Measurements from ENCODE around the gene KRT1.
"Not testable (repeated sequence)": the region's sequence is repeated elsewhere in the genome, so short reads cannot be mapped to it uniquely, and the experiment has no call there.

Gene KRT1

DNA sequence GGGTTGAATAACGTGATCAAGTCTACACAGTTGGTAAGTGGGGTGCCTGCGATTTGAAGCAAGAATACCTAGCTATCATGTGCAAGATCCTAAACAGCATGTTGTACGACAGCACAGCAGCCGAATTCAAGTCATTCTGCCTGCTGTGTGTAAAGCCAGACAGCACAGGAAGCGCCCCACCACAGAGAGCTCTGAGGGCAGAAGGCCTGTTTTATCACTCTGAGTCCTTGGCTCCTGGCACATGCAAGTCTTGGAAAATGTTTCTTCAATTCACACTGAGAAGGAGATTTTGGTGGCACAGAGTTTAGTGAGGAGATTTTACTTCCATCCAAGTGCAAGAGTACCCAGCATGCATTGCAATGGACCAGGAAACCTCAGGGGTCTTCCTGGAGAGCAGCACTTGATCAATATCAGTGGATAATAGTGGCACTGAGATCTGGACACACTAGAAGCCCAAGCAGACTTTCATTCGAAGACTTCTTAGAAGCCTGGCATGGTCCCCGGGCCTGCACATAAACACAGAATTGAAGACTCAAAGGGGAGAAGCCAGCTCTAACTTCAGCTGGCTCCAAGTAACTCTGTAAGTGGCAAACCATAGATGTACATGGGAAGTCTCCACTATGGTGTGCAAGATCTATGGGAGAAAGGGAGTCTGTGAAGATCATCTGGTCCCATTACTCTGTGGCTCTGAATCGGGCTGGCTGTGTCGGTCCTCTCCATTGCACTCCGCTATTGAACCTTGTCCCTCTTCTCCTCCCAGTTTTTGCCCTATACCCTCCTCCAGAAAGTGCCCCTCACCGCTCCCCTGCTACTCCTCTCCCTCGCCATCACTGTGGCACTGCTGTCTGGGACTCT lies 1.5 kb upstream of the KRT1 start:
- DNase-seq, result no peak

DNA sequence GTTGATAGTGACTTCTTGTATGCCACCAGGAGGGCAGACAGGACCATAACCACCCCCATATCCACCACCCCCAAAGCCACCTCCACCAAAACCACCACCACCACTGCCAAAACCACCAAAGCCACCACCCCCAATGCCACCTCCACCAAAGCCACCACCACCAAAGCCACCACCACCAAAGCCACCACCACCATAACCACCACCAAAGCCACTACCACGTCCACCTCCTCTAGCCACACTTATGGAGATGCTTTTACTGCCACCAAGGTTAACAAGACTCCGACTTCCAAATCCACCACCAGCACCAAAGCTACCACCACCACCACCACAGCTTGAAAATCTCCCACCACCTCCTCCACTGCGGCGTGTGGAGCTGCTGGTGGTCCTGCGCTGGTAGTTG lies 332 bp downstream of the KRT1 start:
- no peak for DNase-seq

DNA sequence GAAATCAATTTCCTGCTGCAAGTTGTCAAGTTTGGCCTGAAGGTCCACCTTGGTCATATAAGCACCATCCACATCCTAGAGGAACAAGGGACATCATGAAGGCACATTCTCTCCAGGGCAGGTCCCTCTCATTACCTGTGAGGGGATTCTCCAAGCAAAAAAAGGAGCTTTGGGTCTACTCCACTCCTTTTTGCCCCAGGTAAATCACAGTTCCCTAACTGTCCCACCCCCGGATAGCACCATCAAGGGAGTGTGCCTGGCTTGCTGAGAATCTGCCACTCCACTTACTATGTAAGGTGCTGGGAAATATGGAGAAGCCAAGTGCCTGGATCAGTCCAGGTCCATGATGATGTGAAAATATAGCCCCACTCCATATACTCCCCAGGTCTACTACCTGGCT lies 2.5 kb downstream of the KRT1 start:
- DNase-seq, result no peak

DNA sequence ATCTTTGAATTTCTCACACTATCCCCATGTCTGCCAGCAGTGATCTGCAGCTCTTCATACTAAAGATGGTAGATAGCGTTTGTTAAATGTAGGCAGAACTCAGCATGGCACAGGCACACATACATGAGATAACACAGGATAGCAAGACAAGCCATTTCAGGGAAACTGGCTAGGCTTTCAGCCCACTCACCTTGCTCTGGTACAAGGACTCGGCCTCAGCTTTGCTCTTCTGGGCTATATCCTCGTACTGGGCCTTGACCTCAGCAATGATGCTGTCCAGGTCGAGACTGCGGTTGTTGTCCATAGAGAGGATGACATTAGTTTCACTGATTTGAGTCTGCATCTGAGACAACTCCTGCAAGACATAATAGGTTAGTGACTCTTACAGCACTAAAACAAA lies 3.1 kb downstream of the KRT1 start:
- DNase-seq, result no peak

DNA sequence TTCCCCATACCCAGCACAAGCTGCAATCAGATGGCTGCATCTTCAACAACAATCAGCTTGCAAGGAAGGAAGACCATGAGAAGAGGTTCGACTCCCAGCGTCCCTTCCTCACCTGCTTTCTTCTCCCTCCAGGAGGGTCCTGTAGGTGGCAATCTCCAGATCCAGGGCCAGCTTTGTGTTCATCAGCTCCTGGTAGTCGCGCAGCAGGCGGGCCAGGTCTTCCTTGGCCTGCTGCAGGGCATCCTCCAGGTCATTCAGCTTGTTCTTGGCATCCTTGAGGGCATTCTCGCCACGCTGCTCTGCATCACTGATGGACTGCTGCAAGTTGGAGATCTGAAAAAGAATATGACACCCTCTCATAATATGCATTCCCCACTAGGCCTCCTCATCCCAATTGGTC lies 4.0 kb downstream of the KRT1 start:
- no peak for DNase-seq

DNA sequence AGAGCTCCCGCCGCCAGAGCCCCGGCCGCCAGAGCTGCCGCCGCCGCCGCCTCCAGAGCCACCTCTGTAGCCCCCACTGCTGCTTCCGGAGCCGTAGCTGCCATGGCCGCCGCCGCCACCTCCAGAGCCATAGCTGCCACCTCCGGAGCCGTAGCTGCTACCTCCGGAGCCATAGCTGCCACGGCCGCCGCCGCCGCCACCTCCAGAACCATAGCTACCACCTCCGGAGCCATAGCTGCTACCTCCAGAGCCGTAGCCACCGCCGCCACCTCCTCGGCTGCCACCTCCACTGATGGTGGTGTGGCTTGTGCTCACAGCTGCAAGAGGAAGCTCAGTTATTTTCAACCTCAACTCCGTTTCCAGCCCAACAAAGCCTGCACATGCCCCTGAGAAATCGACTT lies 4.9 kb downstream of the KRT1 start:
- no peak for DNase-seq

DNA sequence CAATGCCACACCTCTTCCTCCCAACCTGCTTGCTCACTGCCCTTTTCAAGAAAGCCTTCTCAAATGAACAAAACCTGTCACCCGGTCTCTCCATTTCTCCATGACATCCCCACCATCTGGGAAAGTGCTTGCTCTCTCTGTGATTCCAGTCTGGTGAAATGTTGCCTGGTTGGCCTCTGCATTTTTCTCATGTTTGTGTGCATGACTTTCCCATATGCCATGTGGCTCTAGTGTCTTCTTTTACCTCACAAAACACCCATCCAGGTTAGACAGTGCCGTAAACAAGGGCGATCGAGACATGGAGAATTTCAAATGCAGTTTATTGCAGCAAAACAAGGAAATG lies 5.8 kb downstream of the KRT1 start:
- DNase-seq, result no peak

DNA sequence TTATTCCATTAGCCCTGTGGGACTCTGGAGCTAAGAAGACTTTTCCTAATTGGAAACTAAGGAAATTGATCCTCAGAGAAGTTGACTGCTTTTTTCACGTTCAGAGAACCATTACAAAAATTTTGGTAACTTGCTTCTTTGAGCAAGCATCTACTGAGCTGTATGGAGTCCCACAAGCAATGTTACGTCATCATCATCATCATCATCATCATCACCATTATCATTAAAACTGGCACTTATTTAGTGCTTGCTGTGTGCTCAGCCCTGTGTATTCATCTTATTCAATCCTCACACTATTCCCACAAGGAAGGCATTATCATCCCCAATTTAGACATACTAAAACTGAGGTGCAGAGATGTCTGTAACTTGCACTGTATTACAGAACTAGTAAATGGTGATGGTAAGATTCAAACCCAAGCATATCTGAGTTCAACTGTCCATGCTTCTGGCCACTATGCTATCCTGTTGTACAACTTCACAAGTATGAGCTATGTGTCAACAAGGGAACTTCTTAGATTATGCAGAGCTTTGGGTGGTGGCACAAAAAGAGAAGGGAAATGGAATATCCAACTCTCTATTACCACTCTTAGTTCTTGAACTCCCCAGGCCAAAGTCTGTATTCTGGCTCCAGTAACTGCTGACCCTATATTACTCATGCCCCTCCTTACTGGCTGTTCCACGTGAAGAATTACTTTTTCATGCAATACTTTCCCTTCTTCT lies 6.3 kb downstream of the KRT1 start:
- DNase-seq, result no peak

DNA sequence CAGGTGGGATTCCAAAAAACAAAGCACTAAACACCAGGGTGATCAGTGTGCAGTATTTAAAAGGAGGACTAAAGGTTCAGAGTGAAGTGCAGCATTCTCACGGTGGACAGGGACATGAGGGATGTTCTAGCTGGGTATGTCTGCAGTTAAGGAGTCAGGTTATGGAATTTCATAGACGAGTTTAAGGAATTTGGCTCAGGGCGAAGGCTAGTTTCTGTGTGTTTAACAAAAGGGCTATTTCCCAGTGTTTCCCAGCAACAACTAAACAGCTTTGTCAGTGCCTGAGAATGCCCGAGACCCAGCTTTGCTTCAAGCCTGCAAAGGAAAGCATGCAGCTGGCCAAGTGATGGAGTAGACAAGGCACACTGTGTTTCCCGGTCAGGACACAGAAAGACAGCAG lies 7.0 kb downstream of the KRT1 start:
- DNase-seq, result no peak

DNA sequence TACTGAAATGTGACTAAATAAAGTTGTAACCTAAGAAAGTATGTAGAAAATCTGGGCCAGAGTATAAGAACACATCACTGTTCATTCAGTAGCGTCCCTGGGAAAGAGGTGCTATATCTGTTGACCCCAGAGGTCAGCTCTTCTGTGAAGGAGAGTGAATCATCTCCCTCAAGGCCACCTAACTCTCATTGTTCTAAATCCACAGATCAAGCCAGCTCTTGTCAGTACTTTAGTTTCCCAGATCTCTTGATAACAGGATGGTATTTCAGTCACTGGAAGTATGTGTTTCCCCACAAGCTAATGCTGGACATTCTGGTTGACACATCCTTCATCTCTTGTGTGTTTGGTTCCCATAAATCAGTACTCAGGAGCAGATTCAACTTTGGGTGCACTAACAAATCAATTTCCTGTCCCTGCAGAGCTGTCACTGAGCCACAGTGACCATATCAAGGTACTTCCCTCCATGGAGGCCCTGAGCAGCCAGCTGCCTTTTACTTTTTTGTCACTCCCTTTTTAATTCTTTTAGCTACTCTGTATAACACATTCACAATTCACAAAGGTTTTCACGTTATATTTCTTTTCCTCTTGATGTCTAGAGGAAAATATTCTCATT lies 7.8 kb downstream of the KRT1 start:
- no peak for DNase-seq

DNA sequence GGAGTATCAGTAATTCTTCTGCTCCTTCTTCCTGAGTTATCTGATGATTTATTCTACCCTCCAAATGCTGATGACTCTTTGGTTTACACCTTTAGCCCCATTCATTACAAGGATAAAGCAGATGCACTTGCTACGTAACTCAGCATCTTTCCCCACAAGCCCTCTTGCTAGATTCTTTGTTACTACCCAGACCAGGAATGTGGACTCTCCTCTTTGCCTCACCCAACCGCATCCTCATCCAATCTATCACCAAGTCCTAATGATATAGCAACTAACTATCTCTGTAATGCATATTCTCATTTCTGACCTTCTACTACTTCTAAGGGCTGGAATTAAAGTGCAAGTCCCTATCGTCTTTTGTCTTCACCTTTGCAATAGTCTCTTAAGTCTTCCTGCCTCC lies 9.2 kb downstream of the KRT1 start:
- no peak for DNase-seq

DNA sequence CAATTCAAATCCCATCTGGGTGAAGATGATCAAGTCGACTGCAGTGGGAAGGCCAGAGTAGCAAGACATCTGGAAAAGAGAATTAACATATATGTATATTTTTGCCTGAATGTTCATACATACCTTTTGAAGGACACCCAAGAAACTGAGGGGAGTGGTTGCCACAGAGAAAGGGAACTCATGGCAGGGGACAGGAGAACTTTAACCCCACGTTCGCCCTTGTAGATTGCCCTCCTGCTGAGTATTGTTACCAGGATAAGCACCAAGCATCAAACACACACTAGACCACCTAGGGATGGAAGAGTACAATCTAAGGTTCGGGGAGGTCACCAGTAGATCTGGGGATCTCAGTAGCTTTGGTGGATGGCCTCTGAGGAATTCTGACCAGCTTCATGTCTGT lies 9.7 kb downstream of the KRT1 start:
- DNase-seq, result no peak

DNA sequence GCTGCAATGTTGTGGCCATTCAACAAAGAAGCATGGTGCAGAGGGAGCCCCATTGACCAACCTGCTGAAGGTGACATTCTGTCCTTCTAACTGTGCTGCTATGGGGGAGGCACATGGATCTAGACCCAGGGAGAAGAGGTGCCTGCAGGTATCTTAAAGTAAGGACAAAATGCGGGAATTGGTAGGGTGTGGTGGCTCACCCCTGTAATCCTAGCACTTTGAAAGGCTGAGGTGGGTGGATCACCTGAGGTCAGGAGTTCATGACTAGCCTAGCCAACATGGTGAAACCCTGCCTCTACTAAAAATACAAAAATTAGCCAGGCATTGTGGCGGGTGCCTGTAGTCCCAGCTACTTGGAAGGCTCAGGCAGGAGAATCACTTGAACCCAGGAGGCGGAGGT lies 10.3 kb downstream of the KRT1 start:
- not testable (repeated sequence) for DNase-seq

DNA sequence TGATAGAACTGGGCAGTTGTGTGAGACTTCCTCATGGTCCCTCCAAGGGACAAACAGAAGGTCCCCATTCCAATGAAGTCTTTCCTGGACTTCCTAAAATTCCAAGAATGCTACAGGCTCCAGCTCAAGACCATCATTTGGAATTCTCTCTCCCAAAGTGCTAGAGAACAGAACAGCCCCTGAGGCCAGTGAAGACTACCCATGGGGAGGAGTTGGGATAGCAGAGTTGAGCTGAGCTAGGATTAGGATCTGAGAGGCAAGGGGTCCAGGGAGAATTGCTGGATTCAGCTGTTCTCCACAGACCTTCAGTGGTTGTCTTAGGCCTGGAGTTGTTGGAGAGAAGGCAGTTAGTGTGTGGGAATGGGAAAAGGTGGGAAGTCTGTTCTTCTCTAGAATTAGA lies 10.8 kb downstream of the KRT1 start:
- DNase-seq, result no peak

DNA sequence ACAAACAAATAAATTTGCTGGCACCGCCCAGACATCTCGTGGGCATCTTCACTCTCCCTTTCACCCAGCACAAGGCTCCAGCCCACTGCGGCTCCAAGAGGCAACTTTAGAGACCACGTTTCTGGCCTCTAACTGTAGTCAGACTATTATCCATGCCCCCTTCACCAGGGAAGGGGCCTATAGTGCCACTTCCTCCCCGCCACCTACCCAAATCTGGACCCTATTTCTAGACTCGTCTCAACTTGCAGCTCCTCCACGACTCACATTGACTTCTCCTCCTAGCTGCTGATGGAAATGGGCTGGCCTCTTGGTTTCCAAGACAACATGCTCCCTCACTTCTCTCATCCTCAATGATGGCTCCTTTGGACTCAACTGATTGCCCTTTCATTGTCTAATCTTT lies 12.3 kb downstream of the KRT1 start:
- no peak for DNase-seq

DNA sequence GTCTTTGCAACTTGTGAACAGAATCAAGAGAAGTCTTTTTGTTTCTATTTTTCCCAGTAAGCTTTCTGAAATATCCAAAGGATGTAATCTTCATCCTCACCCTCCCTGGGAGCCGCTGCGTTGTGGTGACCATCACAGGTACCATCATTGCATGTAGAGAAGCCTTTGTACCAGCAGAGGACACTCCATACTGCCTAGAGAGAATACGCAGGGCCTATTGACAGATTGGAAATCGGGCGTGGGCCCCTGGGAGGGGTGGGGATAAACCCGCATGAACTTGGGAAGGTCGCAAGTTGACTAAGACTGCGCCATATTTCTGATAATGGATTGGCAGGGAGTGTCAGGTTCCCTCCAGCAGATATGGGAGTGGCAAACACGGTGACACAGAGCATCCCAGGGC lies 12.7 kb downstream of the KRT1 start:
- no peak for DNase-seq

DNA sequence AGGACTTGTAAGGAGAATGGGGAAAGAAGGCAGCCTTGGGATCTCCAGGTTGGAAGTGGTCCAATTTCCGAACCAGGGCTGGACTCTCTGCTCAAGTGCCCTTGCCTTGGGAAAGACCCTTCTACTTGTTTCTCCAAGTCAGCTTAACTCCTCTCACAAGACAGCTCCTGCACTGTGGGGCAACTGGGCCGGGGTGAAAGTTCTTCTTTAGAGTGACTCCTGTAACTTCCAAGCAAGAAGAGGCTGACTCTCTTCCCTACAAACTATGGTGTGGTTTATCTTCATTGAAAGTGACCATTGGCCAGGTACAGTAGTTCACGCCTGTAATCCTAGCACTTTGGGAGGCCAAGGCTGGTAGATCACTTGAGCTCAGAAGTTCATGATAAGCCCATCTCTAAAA lies 13.7 kb downstream of the KRT1 start:
- no peak for DNase-seq

DNA sequence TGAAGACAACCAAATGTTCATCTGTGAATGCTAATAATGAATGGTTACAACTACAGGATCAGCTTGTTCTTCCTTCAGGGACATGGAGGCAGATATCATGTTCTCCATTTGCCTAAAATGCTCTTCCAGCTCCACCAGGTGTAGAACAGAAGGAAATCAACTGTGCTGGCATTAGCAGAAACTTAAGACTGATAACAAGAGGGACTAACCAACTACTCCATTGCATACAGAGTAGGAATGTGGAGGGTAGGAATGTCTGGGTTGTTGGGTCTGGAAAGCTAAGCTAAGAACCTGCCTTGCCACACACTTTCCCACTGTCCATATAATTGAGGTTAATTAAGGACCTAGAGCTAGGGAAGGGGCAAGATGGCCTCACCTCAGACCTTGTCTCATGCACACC lies 16.8 kb downstream of the KRT1 start:
- no peak for DNase-seq

DNA sequence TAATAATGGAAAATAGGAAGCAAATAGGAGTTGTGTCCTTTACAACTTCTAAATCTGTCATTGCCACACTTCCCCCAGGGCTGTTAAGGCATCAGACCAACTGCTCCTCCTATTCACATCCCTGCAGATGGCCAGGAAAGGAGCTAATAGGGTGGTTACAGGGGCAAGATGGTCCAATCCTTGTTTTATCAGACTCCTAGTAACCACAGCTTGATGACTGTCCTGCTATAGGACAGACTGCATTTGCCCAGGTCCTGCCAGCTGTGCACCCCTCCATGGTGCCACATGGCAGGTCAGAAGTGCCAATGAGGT lies 17.3 kb downstream of the KRT1 start:
- no peak for DNase-seq

DNA sequence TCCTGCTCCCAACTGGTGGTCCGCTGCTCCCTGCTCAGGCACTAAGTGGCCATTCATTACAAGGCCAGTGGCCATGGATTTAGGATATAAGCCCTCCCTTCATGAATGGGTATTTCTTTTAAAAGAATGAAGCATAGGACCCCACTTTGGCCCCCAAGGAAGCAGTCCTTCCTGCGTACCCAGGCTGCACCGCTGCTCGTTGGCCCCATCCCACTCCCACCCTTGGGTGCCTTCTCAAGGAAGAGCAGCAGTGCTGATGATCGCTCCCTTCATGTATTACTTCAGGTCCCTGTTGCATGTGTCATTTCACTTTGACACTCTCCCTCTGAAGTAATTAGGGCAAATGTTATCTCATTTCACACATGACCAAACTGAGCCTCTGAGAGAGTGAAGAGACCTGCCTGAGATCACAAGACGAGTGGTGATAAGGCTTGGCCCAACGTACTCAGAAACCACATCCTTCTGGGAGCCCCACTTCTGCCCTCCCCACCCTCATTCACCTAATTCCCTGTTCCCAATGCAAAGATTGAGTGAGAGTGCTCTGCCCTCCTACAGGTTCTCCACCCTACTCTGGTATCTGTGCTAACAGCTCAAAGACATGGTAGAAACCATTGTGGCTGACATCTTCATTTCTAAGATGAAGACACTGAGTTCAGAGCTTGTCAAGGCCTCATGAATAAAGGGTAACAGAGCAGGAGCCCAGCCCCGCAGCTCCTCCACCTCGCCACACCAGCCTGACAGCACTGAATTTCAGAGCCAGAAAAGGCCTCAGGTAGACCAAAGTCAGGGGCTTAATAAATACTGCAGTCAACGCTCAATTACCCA lies 17.9 kb downstream of the KRT1 start:
- no peak for DNase-seq

DNA sequence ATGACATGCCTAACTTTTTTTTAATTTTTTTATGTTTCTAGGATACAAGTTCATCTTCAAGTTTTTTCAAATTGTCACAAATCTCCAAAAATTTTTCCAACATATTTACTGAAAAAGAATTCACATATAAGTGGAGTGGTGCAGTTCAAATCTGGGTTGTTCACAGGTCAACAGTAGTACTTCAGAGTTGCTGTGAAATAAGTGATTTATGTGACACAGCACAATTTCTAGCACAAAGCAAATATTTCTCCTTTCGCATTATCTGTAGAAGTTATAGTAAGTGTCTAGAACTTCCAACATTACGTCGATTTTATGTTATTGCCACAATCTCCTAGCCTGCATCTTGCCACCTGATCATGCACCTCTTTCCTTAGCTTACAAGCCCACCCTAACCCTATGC lies 18.5 kb downstream of the KRT1 start:
- no peak for DNase-seq

DNA sequence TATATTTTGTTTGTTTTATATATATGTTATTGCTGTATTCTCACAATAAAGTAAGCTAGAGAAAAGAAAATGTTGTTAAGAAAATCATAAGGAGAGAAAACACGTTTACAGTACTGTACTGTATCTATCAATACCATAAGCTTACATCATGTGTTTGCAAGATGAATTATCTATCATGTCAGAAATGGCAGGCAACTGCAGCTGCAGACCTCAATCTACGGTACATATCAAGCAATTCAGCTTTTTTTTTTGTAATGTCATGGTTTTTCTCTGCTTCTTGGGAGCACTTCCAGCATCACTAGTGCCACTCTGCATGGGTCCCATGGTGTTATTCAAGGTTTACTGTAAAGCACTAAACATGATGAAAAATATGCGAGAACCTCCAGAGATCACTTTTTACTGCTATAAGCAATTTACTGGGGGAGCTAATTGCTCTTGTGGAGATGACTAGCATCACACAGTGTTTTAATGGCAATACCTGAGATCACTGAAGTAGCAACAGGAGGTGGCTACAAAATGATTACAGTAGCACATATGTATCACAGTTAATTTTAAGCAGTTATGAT lies 19.2 kb downstream of the KRT1 start:
- DNase-seq, result no peak

DNA sequence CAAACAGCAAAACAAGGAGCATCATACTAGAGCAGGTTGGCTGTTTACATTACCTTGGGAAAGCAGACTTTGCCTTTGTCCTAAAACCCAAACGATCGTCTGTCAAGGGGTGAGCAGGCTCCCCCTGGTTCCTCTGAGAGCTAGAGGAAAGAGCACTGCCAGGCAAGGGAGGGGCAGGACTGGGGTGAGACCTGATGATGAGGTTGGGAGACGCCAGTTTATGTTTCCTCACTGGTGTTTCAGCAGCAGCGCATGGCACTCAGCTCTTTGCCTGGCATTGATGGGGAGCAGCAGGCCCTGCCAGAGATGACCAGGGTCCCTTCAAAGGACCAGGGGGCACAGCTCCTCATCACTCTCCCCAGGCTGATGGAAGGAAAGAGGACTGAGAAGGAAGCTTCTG lies 20.3 kb downstream of the KRT1 start:
- no peak for DNase-seq
